Measurements from ENCODE around the gene CARD9. TPM values are rescaled to one million over a fixed set of nuclear protein-coding genes. Genes with fewer than 3 reads are reported as not detected.

The CARD9 gene
- total and polyA plus RNA-seq, 2 of the 8 experiments (the other 6 are each of a cell fraction or from before 2014, with no cell fraction given) = 0.15 to 1.1 TPM

- H3K4me1 ChIP-seq (replicated peaks in 1 of 4; ENCODE audit: control insufficient read depth in 3 of 4, insufficient read depth in 4 of 4, low read length in 3 of 4) = 0 out of 7 replicates have a peak, but pooled peaks cover 0 to 6% (median 0%) of the 10 kb centered on the region in 4 experiments
- no peak overlapping the region for H3K23ac ChIP-seq (ENCODE audit: insufficient read length)
- 90% methylated on average over 21 of the region's 23 CpGs; no CpG with 5 or more reads in 1 of the 2 experiments for WGBS, 2 experiments (ENCODE audit: extremely low coverage in 1 of 2, insufficient coverage in 1 of 2, insufficient read length in 1 of 2, insufficient replicate concordance in 2 of 2, low coverage in 1 of 2, low lambda C conversion rate in 2 of 2, missing lambda C conversion rate in 1 of 2)
- no peak overlapping the region for H3K18ac ChIP-seq (ENCODE audit: extremely low read depth, low read length)
- no peak overlapping the region for H2BK5ac ChIP-seq (ENCODE audit: low read depth, low read length)
- H2AFZ ChIP-seq (ENCODE audit: low read length) = no peak overlapping the region
- H4K20me1 ChIP-seq (replicated peaks in 1 of 2; ENCODE audit: control insufficient read depth in 1 of 2, insufficient read depth in 2 of 2, low read length in 2 of 2) = peaks cover 0 to 3% of the 10 kb centered on the region in 2 experiments
- H2BK20ac ChIP-seq (ENCODE audit: low read length) = no peak overlapping the region
- H3K79me2 ChIP-seq (ENCODE audit: control insufficient read depth in 1 of 2, insufficient read depth in 2 of 2, low read length in 2 of 2) = no peaks in the 10 kb centered on the region
- H3K4me3 ChIP-seq (ENCODE audit: extremely low read depth in 1 of 4, insufficient read depth in 2 of 4, low read depth in 3 of 4, low read length in 4 of 4) = no peak overlapping the region
- no peak overlapping the region for H3K14ac ChIP-seq (ENCODE audit: insufficient read length)
- no peaks in the 10 kb centered on the region for H3K9me3 ChIP-seq (ENCODE audit: insufficient read depth in 2 of 2, low read depth in 1 of 2, low read length in 1 of 2)
- ChIA-PET CTCF (ENCODE audit: partially characterized antibody) (interaction anchor here (1.6 to 3.0 kb wide), 5 partner anchors 13 to 29 kb away, joined by 4 to 13 read pairs (median 7); partner anchors contain the start of gene DNLZ), POLR2A (ENCODE audit: partially characterized antibody) (interaction anchor here (1.0 to 1.2 kb wide), 4 partner anchors 9 to 22 kb away, joined by 3 to 4 read pairs (median 3); no protein-coding TSS in a partner anchor)
- no peak overlapping the region for H4K91ac ChIP-seq (replicated peaks; ENCODE audit: insufficient read length, low read length)
- H2BK15ac ChIP-seq (ENCODE audit: low read length) = no peak overlapping the region
- FAIRE-seq = no peak
- no peak overlapping the region for H4K5ac ChIP-seq (ENCODE audit: insufficient read length, low read depth, low read length)
- no peak overlapping the region for H3K4ac ChIP-seq (replicated peaks; ENCODE audit: insufficient read length, low read depth, low read length)
- no peak overlapping the region for H2BK120ac ChIP-seq (replicated peaks; ENCODE audit: low read depth, low read length)
- no peaks in the 10 kb centered on the region for H3K23me2 ChIP-seq (ENCODE audit: low read depth, low read length)
- H3K4me2 ChIP-seq (ENCODE audit: insufficient read depth in 1 of 2, low read depth in 2 of 2, low read length in 2 of 2) = no peak overlapping the region
- H3K27ac ChIP-seq (ENCODE audit: low read depth, low read length) = no peak overlapping the region
- no peaks in the 10 kb centered on the region for H3K27me3 ChIP-seq (replicated peaks in 1 of 4; ENCODE audit: control insufficient read depth in 3 of 4, extremely low read depth in 1 of 4, insufficient read depth in 3 of 4, low read length in 3 of 4)
- no peak overlapping the region for H3K9ac ChIP-seq (replicated peaks in 1 of 4; ENCODE audit: extremely low read depth in 1 of 4, low read depth in 3 of 4, low read length in 3 of 4)
- H4K8ac ChIP-seq (ENCODE audit: extremely low read depth, insufficient read depth, low read length) = no peak overlapping the region
- H2BK12ac ChIP-seq (ENCODE audit: low read depth, low read length) = no peak overlapping the region
- peaks cover 0 to 4% (median 0%) of the 10 kb centered on the region in 4 experiments; a peak in 2 of 8 replicates for H3K36me3 ChIP-seq (ENCODE audit: control insufficient read depth in 2 of 4, insufficient read depth in 4 of 4, low read length in 3 of 4)
- H3K56ac ChIP-seq (replicated peaks; ENCODE audit: insufficient read length, low read depth, low read length) = no peak overlapping the region
- 0 out of 2 replicates have a peak, but pooled peaks cover 2% of the 10 kb centered on the region for H3K79me1 ChIP-seq (ENCODE audit: low read depth, low read length)
- no peak for DNase-seq (ENCODE audit: low read depth in 1 of 2, low spot score in 2 of 2)
- H2AK5ac ChIP-seq (ENCODE audit: low read depth, low read length) = no peak overlapping the region
- TF ChIP-seq, protein P1, sequence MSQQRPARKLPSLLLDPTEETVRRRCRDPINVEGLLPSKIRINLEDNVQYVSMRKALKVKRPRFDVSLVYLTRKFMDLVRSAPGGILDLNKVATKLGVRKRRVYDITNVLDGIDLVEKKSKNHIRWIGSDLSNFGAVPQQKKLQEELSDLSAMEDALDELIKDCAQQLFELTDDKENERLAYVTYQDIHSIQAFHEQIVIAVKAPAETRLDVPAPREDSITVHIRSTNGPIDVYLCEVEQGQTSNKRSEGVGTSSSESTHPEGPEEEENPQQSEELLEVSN (IDR thresholded peaks at IDR 0.05) = no peak
- TF ChIP-seq CHD2 (IDR thresholded peaks at IDR 0.05; ENCODE audit: low read length) = no peak
- no peak for TF ChIP-seq HDAC2 (IDR thresholded peaks at IDR 0.05; ENCODE audit: borderline replicate concordance in 1 of 2, low read depth in 2 of 2, low read length in 2 of 2)
- TF ChIP-seq CBX5 (IDR thresholded peaks at IDR 0.05; ENCODE audit: low read depth, low read length) = no peak
- no peak for TF ChIP-seq RFX5 (IDR thresholded peaks at IDR 0.05; ENCODE audit: borderline replicate concordance, low read depth, low read length)
- no peak for TF ChIP-seq HDAC6 (IDR thresholded peaks at IDR 0.05; ENCODE audit: low read depth, low read length)
- TF ChIP-seq YY1 (IDR thresholded peaks at IDR 0.05; ENCODE audit: low read depth, low read length) = no peak
- no peak for TF ChIP-seq SP1 (IDR thresholded peaks at IDR 0.05; ENCODE audit: low read depth, low read length)
- TF ChIP-seq SUZ12 (IDR thresholded peaks at IDR 0.05; ENCODE audit: low read length) = no peak
- TF ChIP-seq PHF8 (conservative IDR thresholded peaks at IDR 0.05; ENCODE audit: low read depth, low read length) = no peak
- TF ChIP-seq SRF (IDR thresholded peaks at IDR 0.05; ENCODE audit: low read depth, low read length) = no peak
- TF ChIP-seq SP4 (IDR thresholded peaks at IDR 0.05; ENCODE audit: low read length) = no peak
- TF ChIP-seq BRCA1 (IDR thresholded peaks at IDR 0.05; ENCODE audit: low read depth, low read length) = no peak
- TF ChIP-seq TAF1 (IDR thresholded peaks at IDR 0.05; ENCODE audit: low read depth, low read length) = no peak
Observed at GRCh38 chr9:136336881-136337280, 36.6 kb downstream of the CARD9 start.
